ENCODE results near the gene STAB1.

- TF ChIP-seq EP300 (IDR thresholded peaks at IDR 0.05) (no peak), POLR2A (IDR thresholded peaks at IDR 0.05; ENCODE audit: low read depth) (no peak)
Observed at GRCh38 chr3:52509753-52510328, 14.7 kb downstream of the STAB1 start.
